Neural cell (in vitro differentiated cells): Measurements from ENCODE around the gene HOXC12. TPM values are rescaled to one million over a fixed set of nuclear protein-coding genes. Genes with fewer than 3 reads are reported as not detected.
A peak's percentile ranks its signal among the peaks of the same experiment; 100 is the strongest.

Experiments
- H2AFZ ChIP-seq: fragments of 200-600, 300-800 bp; sonication (generic), shearing (Covaris generic); 2 replicates; pipeline ENCODE4 v1.6.0; 2014; ENCODE audit warnings: low read depth, mild to moderate bottlenecking, antibody characterized with exemption, low read length, moderate library complexity
- H3F3A ChIP-seq: fragments of 200-600 bp; shearing (Covaris generic); 2 replicates; pipeline ENCODE4 v1.6.1; 2016; ENCODE audit warnings: mild to moderate bottlenecking, moderate library complexity, mixed read lengths, antibody characterized with exemption, low read length; ENCODE audit not compliant: insufficient read depth, poor library complexity, severe bottlenecking
- H3K27ac ChIP-seq: fragments of 200-600, 300-800 bp; sonication (generic), shearing (Covaris generic); 2 replicates; pipeline ENCODE4 v1.5.1; 2014; ENCODE audit warnings: mild to moderate bottlenecking, low read length, moderate library complexity
- H3K27me3 ChIP-seq: fragments of 300-800, 200-600 bp; sonication (generic), shearing (Covaris generic); 2 replicates; pipeline ENCODE4 v1.6.0; 2014; ENCODE audit warnings: mild to moderate bottlenecking, low read depth, low read length, moderate library complexity; ENCODE audit not compliant: insufficient read depth
- H3K36me3 ChIP-seq: fragments of 300-800, 200-600 bp; sonication (generic), shearing (Covaris generic); 2 replicates; pipeline ENCODE4 v1.5.1; 2014; ENCODE audit warnings: mild to moderate bottlenecking, antibody characterized with exemption, low read length, moderate library complexity; ENCODE audit not compliant: insufficient read depth
- H3K4me2 ChIP-seq: fragments of 300-800, 200-600 bp; sonication (generic), shearing (Covaris generic); 2 replicates; pipeline ENCODE4 v1.6.0; 2014; ENCODE audit warnings: mild to moderate bottlenecking, low read length
- H3K4me3 ChIP-seq: fragments of 300-800, 200-600 bp; sonication (generic), shearing (Covaris generic); 2 replicates; pipeline ENCODE4 v1.5.1; 2014; ENCODE audit warnings: mild to moderate bottlenecking, low read length, moderate library complexity
- H3K79me2 ChIP-seq: fragments of 200-600 bp; shearing (Covaris generic); replicated peaks from 2 replicates; pipeline ENCODE4 v1.6.0; 2014; ENCODE audit warnings: mild to moderate bottlenecking, low read length, moderate library complexity; ENCODE audit not compliant: insufficient read depth
- H3K9ac ChIP-seq: fragments of 300-800, 200-600 bp; sonication (generic), shearing (Covaris generic); 2 replicates; pipeline ENCODE4 v1.6.1; 2016; ENCODE audit warnings: mild to moderate bottlenecking, low read length, mixed read lengths
- H3K9me2 ChIP-seq: fragments of 200-600 bp; shearing (Covaris generic); 2 replicates; pipeline ENCODE4 v1.6.1; 2016; ENCODE audit warnings: mild to moderate bottlenecking, low read length, mixed read lengths; ENCODE audit not compliant: insufficient read depth
- H3K9me3 ChIP-seq: fragments of 200-600, 300-800 bp; sonication (generic), shearing (Covaris generic); 2 replicates; pipeline ENCODE4 v1.6.1; 2016; ENCODE audit warnings: mild to moderate bottlenecking, mixed run types, low read length, moderate library complexity, mixed read lengths
- H4K20me1 ChIP-seq: fragments of 200-600 bp; shearing (Covaris generic); 2 replicates; pipeline ENCODE4 v1.6.1; 2016; ENCODE audit warnings: mild to moderate bottlenecking, mixed run types; ENCODE audit not compliant: insufficient read depth
- EP300 ChIP-seq: fragments of 450-650 bp; conservative IDR thresholded peaks from 2 replicates; pipeline ENCODE4 v1.6.1; 2014; ENCODE audit warnings: antibody characterized with exemption, mild to moderate bottlenecking, moderate library complexity; ENCODE audit not compliant: poor library complexity, severe bottlenecking
- EZH2 ChIP-seq: fragments of 200-600, 300-800 bp; shearing (Covaris generic), sonication (generic); IDR thresholded peaks from 2 replicates; pipeline ENCODE4 v1.6.1; 2014; ENCODE audit warnings: antibody characterized with exemption, low read length, borderline replicate concordance, mild to moderate bottlenecking; ENCODE audit not compliant: insufficient read depth, poor library complexity, severe bottlenecking
- POLR2AphosphoS5 ChIP-seq: IDR thresholded peaks from 2 replicates; pipeline ENCODE4 v1.6.1; 2012
- RAD21 ChIP-seq: fragments of 450-650 bp; conservative IDR thresholded peaks from 2 replicates; pipeline ENCODE4 v1.6.1; 2014; ENCODE audit warnings: antibody characterized with exemption, mild to moderate bottlenecking, moderate library complexity
- REST ChIP-seq: IDR thresholded peaks from 2 replicates; pipeline ENCODE4 v1.6.1; 2012; ENCODE audit warnings: borderline replicate concordance
- SMC3 ChIP-seq: fragments of 450-650 bp; conservative IDR thresholded peaks from 2 replicates; pipeline ENCODE4 v1.6.1; 2014; ENCODE audit warnings: antibody characterized with exemption, mild to moderate bottlenecking, moderate library complexity; ENCODE audit not compliant: poor library complexity
- TAF1 ChIP-seq: IDR thresholded peaks from 2 replicates; pipeline ENCODE4 v1.6.1; 2012; ENCODE audit warnings: low read depth
- polyA plus RNA-seq: library from polyadenylated mRNA; depleted of rRNA; stranded (reverse); fragments of >200 nt; gene quantifications from 2 replicates; pipeline ENCODE4 v1.2.3, GENCODE V29; 2014
- TF ChIP-seq, protein P1 (sequence below): fragments of 450-650 bp; IDR thresholded peaks from 2 replicates; pipeline ENCODE4 v1.5.1; 2014; ENCODE audit warnings: antibody characterized with exemption, mild to moderate bottlenecking, moderate library complexity; ENCODE audit not compliant: poor library complexity, severe bottlenecking

The HOXC12 gene
- polyA plus RNA-seq, 1 donor from 2014 or later, result not detected

DNA sequence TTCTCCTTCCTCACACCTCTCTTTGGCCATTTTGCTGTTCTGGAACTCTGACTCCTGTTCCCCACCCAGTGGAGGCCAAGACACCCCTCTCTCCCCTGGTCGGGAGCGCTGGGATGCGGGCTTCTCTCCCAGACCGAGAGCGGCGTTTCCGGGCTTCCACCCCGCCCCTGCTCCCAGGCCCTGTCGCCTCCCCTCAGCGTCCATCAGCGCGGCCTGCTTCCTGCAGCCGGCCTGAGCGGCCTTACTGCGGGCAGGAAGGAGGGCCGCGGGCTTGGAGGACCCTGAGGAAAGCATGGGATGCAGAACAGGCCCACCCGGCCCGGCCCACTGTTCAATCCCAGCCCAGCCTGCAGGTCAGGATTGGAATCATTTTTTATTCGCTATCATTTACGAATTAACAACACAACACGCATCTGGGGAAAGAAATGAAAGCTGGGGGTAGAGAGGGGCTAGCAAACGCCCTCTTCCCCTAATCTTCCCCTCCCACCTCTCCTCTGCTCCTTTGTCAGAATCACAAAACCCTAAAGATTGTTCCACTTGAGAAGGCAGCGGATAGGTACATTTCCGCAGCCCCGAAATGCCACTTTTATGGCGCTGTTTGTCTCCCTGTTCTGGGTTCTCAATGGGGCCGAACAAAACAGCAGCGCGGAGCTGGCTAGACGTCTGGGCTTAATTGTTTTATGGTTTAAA lies 50.3 kb downstream of the HOXC12 start:
- Histone ChIP-seq H3K79me2 (no peaks in the 10 kb centered on the region), H3K36me3 (no peaks in the 10 kb centered on the region), H3F3A (no peaks in the 10 kb centered on the region), H3K4me2 (no peak overlapping the region), H3K4me3 (no peak overlapping the region), H2AFZ (no peak overlapping the region), H3K27ac (no peak overlapping the region), H3K9me2 (no peaks in the 10 kb centered on the region), H3K9me3 (no peaks in the 10 kb centered on the region), H3K9ac (no peak overlapping the region), H4K20me1 (no peaks in the 10 kb centered on the region), H3K27me3 (peaks cover 99% of the 10 kb centered on the region)
- peak; percentile 50 for TF ChIP-seq EZH2
- TF ChIP-seq RAD21, result no peak

GRCh38 chr12:54005531-54005852 lies 50.8 kb downstream of the HOXC12 start:
- TF ChIP-seq POLR2AphosphoS5 (no peak), SMC3 (no peak), REST (no peak), RAD21 (no peak), TAF1 (no peak), EP300 (no peak), EZH2 (no peak)
- TF ChIP-seq, protein P1, sequence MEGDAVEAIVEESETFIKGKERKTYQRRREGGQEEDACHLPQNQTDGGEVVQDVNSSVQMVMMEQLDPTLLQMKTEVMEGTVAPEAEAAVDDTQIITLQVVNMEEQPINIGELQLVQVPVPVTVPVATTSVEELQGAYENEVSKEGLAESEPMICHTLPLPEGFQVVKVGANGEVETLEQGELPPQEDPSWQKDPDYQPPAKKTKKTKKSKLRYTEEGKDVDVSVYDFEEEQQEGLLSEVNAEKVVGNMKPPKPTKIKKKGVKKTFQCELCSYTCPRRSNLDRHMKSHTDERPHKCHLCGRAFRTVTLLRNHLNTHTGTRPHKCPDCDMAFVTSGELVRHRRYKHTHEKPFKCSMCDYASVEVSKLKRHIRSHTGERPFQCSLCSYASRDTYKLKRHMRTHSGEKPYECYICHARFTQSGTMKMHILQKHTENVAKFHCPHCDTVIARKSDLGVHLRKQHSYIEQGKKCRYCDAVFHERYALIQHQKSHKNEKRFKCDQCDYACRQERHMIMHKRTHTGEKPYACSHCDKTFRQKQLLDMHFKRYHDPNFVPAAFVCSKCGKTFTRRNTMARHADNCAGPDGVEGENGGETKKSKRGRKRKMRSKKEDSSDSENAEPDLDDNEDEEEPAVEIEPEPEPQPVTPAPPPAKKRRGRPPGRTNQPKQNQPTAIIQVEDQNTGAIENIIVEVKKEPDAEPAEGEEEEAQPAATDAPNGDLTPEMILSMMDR, result no peak
- no peaks in the 10 kb centered on the region for H3K9me3 ChIP-seq
- peaks cover 99% of the 10 kb centered on the region for H3K27me3 ChIP-seq

More at GRCh38 chr12:54005531-54005852, 50.8 kb downstream of the HOXC12 start:
- no peaks in the 10 kb centered on the region for H3K36me3 ChIP-seq
- H3K4me3 ChIP-seq, result no peak overlapping the region
- H3K27ac ChIP-seq, result no peak overlapping the region
- no peak overlapping the region for H3K4me2 ChIP-seq
- H3K79me2 ChIP-seq, result no peaks in the 10 kb centered on the region
- no peaks in the 10 kb centered on the region for H3F3A ChIP-seq
- no peak overlapping the region for H3K9ac ChIP-seq
- H2AFZ ChIP-seq, result no peak overlapping the region
- H3K9me2 ChIP-seq, result no peaks in the 10 kb centered on the region
- H4K20me1 ChIP-seq, result no peaks in the 10 kb centered on the region
